Measurements from ENCODE around the gene EFNA1. TPM values are rescaled to one million over a fixed set of nuclear protein-coding genes. Genes with fewer than 3 reads are reported as not detected.

The EFNA1 gene
- total and polyA plus RNA-seq, 2 of the 13 experiments (the other 11 are each of a cell fraction or from before 2014, with no cell fraction given) = 81.8 to 874 TPM

DNA sequence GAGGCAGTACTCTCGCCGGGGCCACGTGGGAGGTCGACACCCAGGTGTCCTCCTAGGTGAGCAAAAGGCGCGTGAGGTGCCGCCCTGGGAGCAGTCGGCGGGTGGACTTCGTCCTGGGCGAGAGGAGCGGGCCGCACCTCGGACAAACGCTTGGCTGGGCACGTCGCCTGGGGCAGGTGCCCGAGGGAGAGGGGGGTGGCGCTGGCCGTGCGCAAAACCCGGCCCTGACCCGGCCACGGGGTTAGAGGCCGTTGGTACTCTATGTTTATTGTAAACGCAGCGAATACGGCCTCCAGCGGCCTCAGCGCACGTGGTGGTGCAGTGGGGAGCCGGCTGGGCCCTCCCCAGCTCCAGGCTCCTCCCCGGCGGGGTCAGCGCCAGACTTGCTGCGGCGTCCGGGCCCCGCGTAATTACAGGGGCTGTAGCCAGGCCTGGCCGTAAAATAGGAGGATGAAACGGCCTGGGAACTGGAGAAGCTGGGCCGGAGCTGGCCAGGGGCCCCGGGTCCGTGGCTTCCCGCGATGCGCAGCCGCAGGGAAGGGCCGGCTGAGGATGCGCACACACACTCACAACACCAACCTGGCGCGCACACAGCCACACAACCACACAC lies 1.6 kb upstream of the EFNA1 start (continued):
- TF ChIP-seq, protein P1, sequence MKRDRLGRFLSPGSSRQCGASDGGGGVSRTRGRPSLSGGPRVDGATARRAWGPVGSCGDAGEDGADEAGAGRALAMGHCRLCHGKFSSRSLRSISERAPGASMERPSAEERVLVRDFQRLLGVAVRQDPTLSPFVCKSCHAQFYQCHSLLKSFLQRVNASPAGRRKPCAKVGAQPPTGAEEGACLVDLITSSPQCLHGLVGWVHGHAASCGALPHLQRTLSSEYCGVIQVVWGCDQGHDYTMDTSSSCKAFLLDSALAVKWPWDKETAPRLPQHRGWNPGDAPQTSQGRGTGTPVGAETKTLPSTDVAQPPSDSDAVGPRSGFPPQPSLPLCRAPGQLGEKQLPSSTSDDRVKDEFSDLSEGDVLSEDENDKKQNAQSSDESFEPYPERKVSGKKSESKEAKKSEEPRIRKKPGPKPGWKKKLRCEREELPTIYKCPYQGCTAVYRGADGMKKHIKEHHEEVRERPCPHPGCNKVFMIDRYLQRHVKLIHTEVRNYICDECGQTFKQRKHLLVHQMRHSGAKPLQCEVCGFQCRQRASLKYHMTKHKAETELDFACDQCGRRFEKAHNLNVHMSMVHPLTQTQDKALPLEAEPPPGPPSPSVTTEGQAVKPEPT (CRISPR knock-in tag; IDR thresholded peaks at IDR 0.05; ENCODE audit: low read depth) = peak; percentile 86; the same call in 1 of the 2 replicates
- TF ChIP-seq ZNF350 (CRISPR knock-in tag; IDR thresholded peaks at IDR 0.05; ENCODE audit: borderline replicate concordance, low read depth) = peak; percentile 86
- no peak; the same call in 1 of the 2 replicates for TF ChIP-seq ZNF629 (CRISPR knock-in tag; conservative IDR thresholded peaks at IDR 0.05)
- no peak for TF ChIP-seq ZNF7 (CRISPR knock-in tag; IDR thresholded peaks at IDR 0.05)
- no peak for TF ChIP-seq ZNF576 (CRISPR knock-in tag; IDR thresholded peaks at IDR 0.05)
- TF ChIP-seq KDM2A (CRISPR knock-in tag; IDR thresholded peaks at IDR 0.05; ENCODE audit: borderline replicate concordance, low read depth) = peak; percentile 87
- TF ChIP-seq, protein P2, sequence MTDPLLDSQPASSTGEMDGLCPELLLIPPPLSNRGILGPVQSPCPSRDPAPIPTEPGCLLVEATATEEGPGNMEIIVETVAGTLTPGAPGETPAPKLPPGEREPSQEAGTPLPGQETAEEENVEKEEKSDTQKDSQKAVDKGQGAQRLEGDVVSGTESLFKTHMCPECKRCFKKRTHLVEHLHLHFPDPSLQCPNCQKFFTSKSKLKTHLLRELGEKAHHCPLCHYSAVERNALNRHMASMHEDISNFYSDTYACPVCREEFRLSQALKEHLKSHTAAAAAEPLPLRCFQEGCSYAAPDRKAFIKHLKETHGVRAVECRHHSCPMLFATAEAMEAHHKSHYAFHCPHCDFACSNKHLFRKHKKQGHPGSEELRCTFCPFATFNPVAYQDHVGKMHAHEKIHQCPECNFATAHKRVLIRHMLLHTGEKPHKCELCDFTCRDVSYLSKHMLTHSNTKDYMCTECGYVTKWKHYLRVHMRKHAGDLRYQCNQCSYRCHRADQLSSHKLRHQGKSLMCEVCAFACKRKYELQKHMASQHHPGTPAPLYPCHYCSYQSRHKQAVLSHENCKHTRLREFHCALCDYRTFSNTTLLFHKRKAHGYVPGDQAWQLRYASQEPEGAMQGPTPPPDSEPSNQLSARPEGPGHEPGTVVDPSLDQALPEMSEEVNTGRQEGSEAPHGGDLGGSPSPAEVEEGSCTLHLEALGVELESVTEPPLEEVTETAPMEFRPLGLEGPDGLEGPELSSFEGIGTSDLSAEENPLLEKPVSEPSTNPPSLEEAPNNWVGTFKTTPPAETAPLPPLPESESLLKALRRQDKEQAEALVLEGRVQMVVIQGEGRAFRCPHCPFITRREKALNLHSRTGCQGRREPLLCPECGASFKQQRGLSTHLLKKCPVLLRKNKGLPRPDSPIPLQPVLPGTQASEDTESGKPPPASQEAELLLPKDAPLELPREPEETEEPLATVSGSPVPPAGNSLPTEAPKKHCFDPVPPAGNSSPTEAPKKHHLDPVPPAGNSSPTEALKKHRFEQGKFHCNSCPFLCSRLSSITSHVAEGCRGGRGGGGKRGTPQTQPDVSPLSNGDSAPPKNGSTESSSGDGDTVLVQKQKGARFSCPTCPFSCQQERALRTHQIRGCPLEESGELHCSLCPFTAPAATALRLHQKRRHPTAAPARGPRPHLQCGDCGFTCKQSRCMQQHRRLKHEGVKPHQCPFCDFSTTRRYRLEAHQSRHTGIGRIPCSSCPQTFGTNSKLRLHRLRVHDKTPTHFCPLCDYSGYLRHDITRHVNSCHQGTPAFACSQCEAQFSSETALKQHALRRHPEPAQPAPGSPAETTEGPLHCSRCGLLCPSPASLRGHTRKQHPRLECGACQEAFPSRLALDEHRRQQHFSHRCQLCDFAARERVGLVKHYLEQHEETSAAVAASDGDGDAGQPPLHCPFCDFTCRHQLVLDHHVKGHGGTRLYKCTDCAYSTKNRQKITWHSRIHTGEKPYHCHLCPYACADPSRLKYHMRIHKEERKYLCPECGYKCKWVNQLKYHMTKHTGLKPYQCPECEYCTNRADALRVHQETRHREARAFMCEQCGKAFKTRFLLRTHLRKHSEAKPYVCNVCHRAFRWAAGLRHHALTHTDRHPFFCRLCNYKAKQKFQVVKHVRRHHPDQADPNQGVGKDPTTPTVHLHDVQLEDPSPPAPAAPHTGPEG (CRISPR knock-in tag; IDR thresholded peaks at IDR 0.05) = no peak
- peak; percentile 32; the same call in 1 of the 2 replicates for TF ChIP-seq MYNN (CRISPR knock-in tag; IDR thresholded peaks at IDR 0.05; ENCODE audit: low read depth)
- TF ChIP-seq, protein P3, sequence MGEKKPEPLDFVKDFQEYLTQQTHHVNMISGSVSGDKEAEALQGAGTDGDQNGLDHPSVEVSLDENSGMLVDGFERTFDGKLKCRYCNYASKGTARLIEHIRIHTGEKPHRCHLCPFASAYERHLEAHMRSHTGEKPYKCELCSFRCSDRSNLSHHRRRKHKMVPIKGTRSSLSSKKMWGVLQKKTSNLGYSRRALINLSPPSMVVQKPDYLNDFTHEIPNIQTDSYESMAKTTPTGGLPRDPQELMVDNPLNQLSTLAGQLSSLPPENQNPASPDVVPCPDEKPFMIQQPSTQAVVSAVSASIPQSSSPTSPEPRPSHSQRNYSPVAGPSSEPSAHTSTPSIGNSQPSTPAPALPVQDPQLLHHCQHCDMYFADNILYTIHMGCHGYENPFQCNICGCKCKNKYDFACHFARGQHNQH (CRISPR knock-in tag; IDR thresholded peaks at IDR 0.05) = peak; percentile 98
- TF ChIP-seq STAT5B (CRISPR knock-in tag; IDR thresholded peaks at IDR 0.05) = 0 out of 2 replicates have a peak, but pooled peaks have one; percentile 35
- no peak; the same call in 1 of the 2 replicates for TF ChIP-seq CREB3 (CRISPR knock-in tag; IDR thresholded peaks at IDR 0.05)
- TF ChIP-seq NR0B2 (CRISPR knock-in tag; IDR thresholded peaks at IDR 0.05) = peak; percentile 93
- peak; percentile 95 for TF ChIP-seq NCOA1 (CRISPR knock-in tag; IDR thresholded peaks at IDR 0.05)
- peak; percentile 4 for TF ChIP-seq HNRNPK (IDR thresholded peaks at IDR 0.05; ENCODE audit: low read depth, low read length, poor library complexity, severe bottlenecking)
- TF ChIP-seq, protein P4, sequence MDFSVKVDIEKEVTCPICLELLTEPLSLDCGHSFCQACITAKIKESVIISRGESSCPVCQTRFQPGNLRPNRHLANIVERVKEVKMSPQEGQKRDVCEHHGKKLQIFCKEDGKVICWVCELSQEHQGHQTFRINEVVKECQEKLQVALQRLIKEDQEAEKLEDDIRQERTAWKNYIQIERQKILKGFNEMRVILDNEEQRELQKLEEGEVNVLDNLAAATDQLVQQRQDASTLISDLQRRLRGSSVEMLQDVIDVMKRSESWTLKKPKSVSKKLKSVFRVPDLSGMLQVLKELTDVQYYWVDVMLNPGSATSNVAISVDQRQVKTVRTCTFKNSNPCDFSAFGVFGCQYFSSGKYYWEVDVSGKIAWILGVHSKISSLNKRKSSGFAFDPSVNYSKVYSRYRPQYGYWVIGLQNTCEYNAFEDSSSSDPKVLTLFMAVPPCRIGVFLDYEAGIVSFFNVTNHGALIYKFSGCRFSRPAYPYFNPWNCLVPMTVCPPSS (IDR thresholded peaks at IDR 0.05) = no peak
- peak; percentile 31 for TF ChIP-seq NFE2 (CRISPR knock-in tag; IDR thresholded peaks at IDR 0.05)
- 0 out of 2 replicates have a peak, but pooled peaks have one; percentile 13 for TF ChIP-seq KDM1A (CRISPR knock-in tag; IDR thresholded peaks at IDR 0.05)

Data from HepG2 (cell line).